HFFc6 (cell line): ENCODE results near the gene VIL1. TPM values are rescaled to one million over a fixed set of nuclear protein-coding genes. Genes with fewer than 3 reads are reported as not detected.

Experiments
- DNase-seq: peaks from one replicate; pipeline ENCODE4 v3.0.0-alpha.2; 2018
- H3K27ac Mint-ChIP-seq: 2 replicates; pipeline ENCODE4 v1.8.0; 2020; ENCODE audit warnings: mild to moderate bottlenecking, mixed read lengths
- H3K27me3 Mint-ChIP-seq: 2 replicates; pipeline ENCODE4 v1.8.0; 2021; ENCODE audit warnings: mild to moderate bottlenecking, moderate library complexity, mixed read lengths; ENCODE audit not compliant: insufficient read depth
- H3K36me3 Mint-ChIP-seq: 2 replicates; pipeline ENCODE4 v1.8.0; 2021; ENCODE audit warnings: low read depth, mixed read lengths
- H3K4me1 Mint-ChIP-seq: 2 replicates; pipeline ENCODE4 v1.8.0; 2020; ENCODE audit warnings: low read depth, mixed read lengths
- H3K4me3 Mint-ChIP-seq: 2 replicates; pipeline ENCODE4 v1.8.0; 2020; ENCODE audit warnings: mild to moderate bottlenecking, moderate library complexity, mixed read lengths
- H3K9me3 Mint-ChIP-seq: 2 replicates; pipeline ENCODE4 v1.8.0; 2020; ENCODE audit warnings: mild to moderate bottlenecking, mixed read lengths
- CTCF ChIP-seq: fragments of 200-600 bp; sonication (generic); IDR thresholded peaks from 2 replicates; pipeline ENCODE4 v1.5.0; 2021; ENCODE audit warnings: antibody characterized with exemption, mild to moderate bottlenecking
- total RNA-seq, 6 experiments: library from RNA; stranded (reverse); fragmentation: NEBNext Ultra II Directional; extraction: Animal tissue kit (Norgen Biotek cat#: 25700); gene quantifications; 2 replicates in 1 of 6; 3 replicates in 5 of 6; pipeline ENCODE4 v1.2.3, GENCODE V29; 2021

Gene VIL1
- total RNA-seq, 6 experiments from 2014 or later: not detected

DNA sequence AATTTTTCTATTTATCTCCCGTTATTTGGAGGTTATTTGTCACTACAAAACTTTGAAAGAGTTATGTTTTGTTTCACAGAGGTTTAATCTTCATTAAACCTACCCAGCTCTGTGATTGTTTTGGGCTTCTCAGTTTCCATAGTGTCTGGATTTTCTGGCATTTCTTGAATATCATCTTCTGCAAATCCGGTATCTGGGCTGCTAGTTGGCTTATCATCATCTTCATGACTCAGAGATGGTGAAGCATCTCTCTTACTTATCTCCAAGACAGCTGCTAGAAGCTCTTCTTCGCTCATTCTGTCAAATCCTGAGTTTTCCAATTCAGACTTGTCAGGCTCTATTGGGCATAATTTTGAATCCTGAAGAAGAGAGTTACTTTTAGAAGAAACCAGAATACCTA, 55.6 kb downstream of the VIL1 start:
- no peak overlapping the region for H3K4me3 Mint-ChIP-seq
- no peaks in the 10 kb centered on the region for H3K27me3 Mint-ChIP-seq
- TF ChIP-seq CTCF: no peak
- no peaks in the 10 kb centered on the region; the same call in 1 of the 2 replicates for H3K36me3 Mint-ChIP-seq
- H3K4me1 Mint-ChIP-seq: peaks cover 6% of the 10 kb centered on the region; the same call in 1 of the 2 replicates
- H3K27ac Mint-ChIP-seq: no peak overlapping the region
- H3K9me3 Mint-ChIP-seq: no peaks in the 10 kb centered on the region
- no peak for DNase-seq

DNA sequence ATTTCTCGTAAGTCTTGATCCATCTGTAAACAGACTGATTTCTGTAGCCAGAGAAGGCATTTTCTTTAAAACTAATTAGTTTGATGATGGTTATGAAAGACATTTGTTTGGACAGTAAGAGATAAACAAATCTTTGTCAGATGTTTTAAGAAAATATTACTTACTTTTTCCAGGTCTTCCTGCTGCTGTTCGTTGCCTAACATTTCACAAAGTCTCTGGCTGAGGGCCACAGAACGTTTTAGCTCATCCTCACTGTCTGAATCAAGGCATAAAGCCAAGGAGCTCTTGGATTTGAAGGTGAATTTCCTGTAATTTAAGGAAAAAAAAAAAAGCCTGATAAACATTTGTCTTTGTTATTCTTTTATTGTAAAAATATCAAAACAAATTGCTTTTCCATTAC, 57.8 kb downstream of the VIL1 start:
- no peaks in the 10 kb centered on the region; the same call in 1 of the 2 replicates for H3K36me3 Mint-ChIP-seq
- H3K27me3 Mint-ChIP-seq: no peaks in the 10 kb centered on the region
- H3K9me3 Mint-ChIP-seq: no peaks in the 10 kb centered on the region
- H3K27ac Mint-ChIP-seq: no peak overlapping the region
- peaks cover 6% of the 10 kb centered on the region; the same call in 1 of the 2 replicates for H3K4me1 Mint-ChIP-seq
- no peak overlapping the region for H3K4me3 Mint-ChIP-seq
- no peak for DNase-seq
- no peak for TF ChIP-seq CTCF

GRCh38 chr2:218477247-218477646, 58.3 kb downstream of the VIL1 start:
- H3K4me3 Mint-ChIP-seq: no peak overlapping the region
- TF ChIP-seq CTCF: no peak
- no peaks in the 10 kb centered on the region; the same call in 1 of the 2 replicates for H3K36me3 Mint-ChIP-seq
- no peaks in the 10 kb centered on the region for H3K9me3 Mint-ChIP-seq
- peaks cover 6% of the 10 kb centered on the region; the same call in 1 of the 2 replicates for H3K4me1 Mint-ChIP-seq
- no peak for DNase-seq
- H3K27ac Mint-ChIP-seq: no peak overlapping the region
- no peaks in the 10 kb centered on the region for H3K27me3 Mint-ChIP-seq

DNA sequence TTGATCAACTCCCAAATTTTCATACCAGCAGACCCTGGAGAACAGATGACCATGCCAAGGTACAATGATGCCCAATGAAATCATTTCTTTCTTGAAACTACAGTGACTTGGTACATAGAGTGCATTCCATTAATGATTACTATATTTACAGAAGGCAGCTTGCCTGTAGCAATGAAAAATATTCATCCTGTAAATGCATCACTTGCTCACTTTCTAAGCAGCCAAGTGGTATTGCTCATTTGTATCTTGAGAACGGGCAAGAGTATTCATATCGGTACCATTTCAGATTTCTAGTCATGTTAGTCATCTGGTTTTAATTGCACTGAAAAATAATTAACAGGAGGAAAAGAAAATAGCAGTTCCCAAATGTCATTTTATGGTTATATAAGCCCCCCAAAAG, 59.6 kb downstream of the VIL1 start:
- H3K36me3 Mint-ChIP-seq: no peaks in the 10 kb centered on the region; the same call in 1 of the 2 replicates
- no peaks in the 10 kb centered on the region for H3K9me3 Mint-ChIP-seq
- H3K27me3 Mint-ChIP-seq: no peaks in the 10 kb centered on the region
- H3K4me3 Mint-ChIP-seq: no peak overlapping the region
- TF ChIP-seq CTCF: no peak
- H3K4me1 Mint-ChIP-seq: peaks cover 6% of the 10 kb centered on the region; the same call in 1 of the 2 replicates
- peak; percentile 5 for DNase-seq
- H3K27ac Mint-ChIP-seq: no peak overlapping the region

GRCh38 chr2:218479595-218479994, 60.7 kb downstream of the VIL1 start:
- no peak for DNase-seq

More at GRCh38 chr2:218479595-218479994, 60.7 kb downstream of the VIL1 start:
- no peak overlapping the region for H3K4me3 Mint-ChIP-seq
- H3K4me1 Mint-ChIP-seq: peaks cover 6% of the 10 kb centered on the region; the same call in 1 of the 2 replicates
- no peaks in the 10 kb centered on the region for H3K27me3 Mint-ChIP-seq
- H3K36me3 Mint-ChIP-seq: no peaks in the 10 kb centered on the region; the same call in 1 of the 2 replicates
- no peak overlapping the region for H3K27ac Mint-ChIP-seq
- no peaks in the 10 kb centered on the region for H3K9me3 Mint-ChIP-seq
- TF ChIP-seq CTCF: no peak
